Measurements from ENCODE around the gene ZMIZ1. TPM values are rescaled to one million over a fixed set of nuclear protein-coding genes. Genes with fewer than 3 reads are reported as not detected.

The ZMIZ1 gene
- total and polyA plus RNA-seq, 2 experiments from 2014 or later, result 48.2 to 78.8 TPM

DNA sequence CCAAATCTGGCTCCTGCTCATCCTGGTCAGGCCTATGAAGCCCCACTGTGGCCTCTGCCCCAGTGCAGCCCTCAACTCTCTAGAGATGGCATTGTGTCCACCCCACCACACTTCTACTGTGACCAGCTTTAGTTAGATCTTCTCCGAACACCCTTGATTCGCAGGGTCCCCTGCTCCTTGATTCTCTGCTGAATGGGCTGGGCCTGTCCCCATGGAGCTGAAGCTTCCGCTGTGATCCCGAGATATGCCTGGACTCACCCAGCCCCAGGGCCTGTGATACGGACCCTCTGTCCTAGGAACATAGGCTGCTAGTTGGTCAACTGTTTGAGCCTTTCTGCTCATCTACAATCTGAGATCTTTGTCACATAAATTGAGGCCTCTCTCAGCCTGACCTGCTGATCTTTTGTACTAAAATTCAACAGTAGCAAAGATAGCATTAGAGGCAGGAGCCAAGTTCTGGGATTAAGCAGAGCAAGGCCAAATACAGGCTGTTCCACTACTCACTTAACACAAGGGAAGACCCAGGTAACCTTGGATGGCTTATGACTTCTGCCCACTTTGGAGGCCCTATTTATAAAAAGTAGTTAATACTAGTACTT is 272.0 kb downstream of the ZMIZ1 start:
- Histone ChIP-seq H3K27ac (no peak overlapping the region), H3K4me3 (no peak overlapping the region), H3K4me1 (ENCODE audit: low read depth) (peaks cover 23% of the 10 kb centered on the region), H3K36me3 (no peaks in the 10 kb centered on the region), H3K9me3 (ENCODE audit: low read depth) (no peaks in the 10 kb centered on the region), H3K27me3 (no peaks in the 10 kb centered on the region)
- TF ChIP-seq, protein P1, sequence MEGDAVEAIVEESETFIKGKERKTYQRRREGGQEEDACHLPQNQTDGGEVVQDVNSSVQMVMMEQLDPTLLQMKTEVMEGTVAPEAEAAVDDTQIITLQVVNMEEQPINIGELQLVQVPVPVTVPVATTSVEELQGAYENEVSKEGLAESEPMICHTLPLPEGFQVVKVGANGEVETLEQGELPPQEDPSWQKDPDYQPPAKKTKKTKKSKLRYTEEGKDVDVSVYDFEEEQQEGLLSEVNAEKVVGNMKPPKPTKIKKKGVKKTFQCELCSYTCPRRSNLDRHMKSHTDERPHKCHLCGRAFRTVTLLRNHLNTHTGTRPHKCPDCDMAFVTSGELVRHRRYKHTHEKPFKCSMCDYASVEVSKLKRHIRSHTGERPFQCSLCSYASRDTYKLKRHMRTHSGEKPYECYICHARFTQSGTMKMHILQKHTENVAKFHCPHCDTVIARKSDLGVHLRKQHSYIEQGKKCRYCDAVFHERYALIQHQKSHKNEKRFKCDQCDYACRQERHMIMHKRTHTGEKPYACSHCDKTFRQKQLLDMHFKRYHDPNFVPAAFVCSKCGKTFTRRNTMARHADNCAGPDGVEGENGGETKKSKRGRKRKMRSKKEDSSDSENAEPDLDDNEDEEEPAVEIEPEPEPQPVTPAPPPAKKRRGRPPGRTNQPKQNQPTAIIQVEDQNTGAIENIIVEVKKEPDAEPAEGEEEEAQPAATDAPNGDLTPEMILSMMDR (IDR thresholded peaks at IDR 0.05; ENCODE audit: low read depth, low read length), result no peak
- no peak for DNase-seq (ENCODE audit: low read depth in 1 of 2, low spot score in 1 of 2)

DNA sequence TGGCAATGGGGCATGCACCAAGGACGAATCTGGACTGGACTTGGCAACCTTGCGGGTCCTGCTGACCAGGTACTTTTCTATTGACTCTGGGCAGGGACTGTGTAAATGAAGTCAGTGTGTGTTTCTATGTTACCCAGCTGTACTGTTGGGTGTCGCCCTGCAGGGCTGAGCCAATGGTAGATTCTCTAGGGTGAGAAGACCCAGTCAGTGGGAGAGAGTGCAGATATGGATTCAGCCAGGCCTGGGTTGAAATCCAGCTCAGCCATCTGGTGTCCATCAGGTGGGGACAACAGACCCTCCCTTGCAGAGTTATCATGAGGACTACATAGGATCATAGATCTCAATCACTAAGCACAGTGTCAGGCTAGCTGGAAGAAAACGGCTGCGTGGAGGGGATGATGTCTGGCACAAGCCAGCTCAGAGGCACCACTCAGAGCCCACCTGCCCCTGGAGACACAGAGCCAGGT is 273.6 kb downstream of the ZMIZ1 start:
- Histone ChIP-seq H3K27ac (no peak overlapping the region), H3K4me3 (no peak overlapping the region), H3K4me1 (ENCODE audit: low read depth) (peaks cover 29% of the 10 kb centered on the region), H3K9me3 (ENCODE audit: low read depth) (no peaks in the 10 kb centered on the region), H3K27me3 (no peaks in the 10 kb centered on the region), H3K36me3 (no peaks in the 10 kb centered on the region)
- TF ChIP-seq, protein P1 (IDR thresholded peaks at IDR 0.05; ENCODE audit: low read depth, low read length), result no peak
- no peak for DNase-seq (ENCODE audit: low read depth in 1 of 2, low spot score in 1 of 2)

DNA sequence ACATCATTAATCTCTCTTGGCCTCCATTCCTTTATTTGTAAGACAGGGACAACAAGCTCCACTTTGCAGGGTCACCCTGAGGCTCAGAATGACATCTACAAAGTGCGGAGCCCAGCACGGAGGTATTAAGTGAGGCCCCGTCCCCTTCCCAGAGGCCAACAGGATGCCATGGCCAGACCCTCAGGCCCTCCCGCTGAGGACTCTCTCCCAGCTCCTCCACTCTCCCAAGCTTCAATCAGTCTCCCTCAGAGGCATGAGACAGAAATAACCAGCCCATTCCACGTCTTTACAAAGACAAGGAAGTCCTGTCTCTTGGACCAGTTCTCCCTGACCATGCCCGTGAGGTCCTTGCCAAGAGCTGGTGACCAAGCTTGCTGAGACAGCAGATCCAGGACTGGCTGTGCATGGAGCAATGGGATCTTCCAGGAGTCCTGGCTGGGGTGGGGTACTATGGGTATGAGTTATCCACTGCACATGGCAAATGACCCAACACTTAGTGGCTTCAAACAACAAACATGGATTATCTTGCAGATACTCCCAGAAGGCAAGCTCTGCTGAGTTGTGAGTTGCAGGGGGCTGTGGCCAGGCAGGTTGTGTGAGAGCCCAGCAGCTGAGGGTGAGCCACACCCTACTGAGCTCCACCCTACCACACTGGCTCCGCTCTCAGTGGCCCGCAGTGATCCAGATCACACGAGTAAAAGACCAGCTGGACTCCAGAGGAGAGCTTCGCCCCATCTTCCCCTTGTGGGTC is 274.2 kb downstream of the ZMIZ1 start:
- H3K36me3 ChIP-seq, result no peaks in the 10 kb centered on the region
- no peaks in the 10 kb centered on the region for H3K27me3 ChIP-seq
- DNase-seq (ENCODE audit: low read depth in 1 of 2, low spot score in 1 of 2), result peak in 1 of 2 donors; percentile 21
- TF ChIP-seq, protein P1 (IDR thresholded peaks at IDR 0.05; ENCODE audit: low read depth, low read length), result no peak
- no peak overlapping the region for H3K27ac ChIP-seq
- peaks cover 31% of the 10 kb centered on the region for H3K4me1 ChIP-seq (ENCODE audit: low read depth)
- H3K9me3 ChIP-seq (ENCODE audit: low read depth), result no peaks in the 10 kb centered on the region
- no peak overlapping the region for H3K4me3 ChIP-seq

DNA sequence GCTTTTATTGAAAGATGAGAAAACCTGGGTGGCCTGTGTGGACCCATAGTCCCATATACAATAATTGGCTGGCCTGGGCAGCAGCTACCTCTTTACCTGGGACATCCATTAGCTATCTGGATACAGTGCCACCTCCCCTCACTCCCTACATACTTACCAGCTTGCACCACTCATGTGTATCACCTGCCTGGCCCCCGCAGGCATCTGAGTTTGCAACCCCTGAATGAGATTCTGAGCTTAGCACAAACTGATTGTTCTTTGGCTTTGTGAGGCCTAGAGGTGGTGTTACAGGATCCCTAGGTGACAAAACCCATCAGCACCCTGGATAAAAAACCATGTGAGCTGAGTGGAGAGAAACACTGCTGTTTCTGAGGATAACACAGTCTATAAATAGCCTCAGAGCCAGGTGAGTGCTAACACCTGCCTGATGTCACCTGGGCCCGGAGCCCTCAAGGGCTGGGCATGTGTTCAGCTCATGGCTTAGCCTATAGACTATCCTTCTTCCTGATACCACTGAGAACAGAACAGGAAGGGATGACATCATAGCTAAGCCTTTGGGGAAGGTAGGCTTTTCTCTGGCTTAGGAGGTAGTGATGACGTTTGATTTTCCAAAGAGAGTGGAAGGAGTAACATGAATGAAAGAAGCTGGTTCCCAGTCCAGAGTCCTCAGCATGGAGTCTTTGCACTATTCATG is 275.9 kb downstream of the ZMIZ1 start:
- peaks cover 48% of the 10 kb centered on the region for H3K4me1 ChIP-seq (ENCODE audit: low read depth)
- H3K27ac ChIP-seq, result peak overlapping the region; percentile 5
- H3K9me3 ChIP-seq (ENCODE audit: low read depth), result no peaks in the 10 kb centered on the region
- no peaks in the 10 kb centered on the region for H3K36me3 ChIP-seq
- no peak overlapping the region for H3K4me3 ChIP-seq
- no peak for DNase-seq (ENCODE audit: low read depth in 1 of 2, low spot score in 1 of 2)
- H3K27me3 ChIP-seq, result no peaks in the 10 kb centered on the region
- TF ChIP-seq, protein P1 (IDR thresholded peaks at IDR 0.05; ENCODE audit: low read depth, low read length), result no peak

DNA sequence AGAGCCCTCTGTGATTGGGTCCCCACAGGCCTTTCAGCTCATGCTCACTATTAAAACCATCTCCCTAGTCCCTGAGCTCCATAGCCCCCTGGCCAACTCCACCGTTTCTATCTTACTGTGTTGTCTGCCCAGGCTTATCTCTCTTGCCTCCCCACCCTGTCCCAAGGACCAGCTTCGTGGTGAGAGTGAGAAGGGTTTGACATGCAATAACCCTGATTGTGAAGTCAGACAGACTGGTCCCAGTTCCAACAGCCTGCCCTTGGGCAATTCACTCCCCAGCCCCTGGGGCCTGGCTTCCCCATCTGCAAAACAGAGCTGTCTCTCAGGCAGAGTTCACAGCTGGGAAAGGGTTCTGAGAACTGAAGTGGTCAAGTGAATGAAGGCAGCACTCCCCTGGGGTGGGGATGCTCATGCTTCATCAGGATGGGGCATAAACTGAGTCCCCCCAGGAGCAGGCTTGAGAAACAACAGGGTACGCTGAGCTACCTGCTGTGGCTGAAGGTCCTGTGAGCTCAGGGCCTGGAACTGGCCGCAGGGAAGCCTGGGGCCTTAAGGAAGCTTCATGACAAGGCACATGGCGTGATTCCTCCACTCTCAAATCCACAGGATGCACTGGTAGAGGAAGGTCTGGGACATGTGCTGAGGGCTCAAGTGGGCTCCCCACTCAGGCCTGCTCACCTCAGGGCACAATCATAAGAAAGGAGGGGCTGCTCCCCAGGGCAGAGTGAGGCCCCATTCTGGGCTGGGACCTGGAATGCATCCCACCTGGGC is 276.7 kb downstream of the ZMIZ1 start:
- Histone ChIP-seq H3K27ac (peak overlapping the region; percentile 5), H3K4me1 (ENCODE audit: low read depth) (peaks cover 48% of the 10 kb centered on the region), H3K27me3 (no peaks in the 10 kb centered on the region), H3K9me3 (ENCODE audit: low read depth) (no peaks in the 10 kb centered on the region), H3K36me3 (peaks cover 1% of the 10 kb centered on the region), H3K4me3 (no peak overlapping the region)
- peak in 1 of 2 donors; percentile 18 for DNase-seq (ENCODE audit: low read depth in 1 of 2, low spot score in 1 of 2)
- TF ChIP-seq, protein P1 (IDR thresholded peaks at IDR 0.05; ENCODE audit: low read depth, low read length), result no peak

All from cardiac muscle cell (in vitro differentiated cells and primary cell).